HepG2 (cell line): ENCODE measurements around the gene PELI3. TPM values are rescaled to one million over a fixed set of nuclear protein-coding genes. Genes with fewer than 3 reads are reported as not detected.

Experiments
- ATF7-NPFF ChIP-seq: sonication (generic); formaldehyde crosslinking; IDR thresholded peaks from 2 replicates; pipeline ENCODE4 v1.8.1; 2023; ENCODE audit warnings: mild to moderate bottlenecking, low read depth, missing genetic modification reagents, moderate library complexity
- CEBPB ChIP-seq: IDR thresholded peaks from 2 replicates; pipeline ENCODE4 v1.6.1; 2011; ENCODE audit warnings: low read depth, low read length, improper control_type of control experiment, borderline replicate concordance
- HMG20B ChIP-seq: conservative IDR thresholded peaks from 2 replicates; pipeline ENCODE4 v1.6.1; 2016; ENCODE audit warnings: missing genetic modification reagents, missing compliant biosample characterization
- KLF11 ChIP-seq: IDR thresholded peaks from 2 replicates; pipeline ENCODE4 v1.6.1; 2016; ENCODE audit warnings: missing compliant biosample characterization
- MED8 ChIP-seq: sonication (generic); formaldehyde crosslinking; IDR thresholded peaks from 2 replicates; pipeline ENCODE4 v1.8.1; 2023; ENCODE audit warnings: mild to moderate bottlenecking, missing genetic modification reagents; ENCODE audit not compliant: insufficient replicate concordance
- NRL ChIP-seq: sonication (generic); formaldehyde crosslinking; IDR thresholded peaks from 2 replicates; pipeline ENCODE4 v1.5.0; 2020; ENCODE audit warnings: missing genetic modification reagents, mild to moderate bottlenecking, moderate library complexity, borderline replicate concordance
- PHF8 ChIP-seq: sonication (generic); formaldehyde crosslinking; IDR thresholded peaks from 2 replicates; pipeline ENCODE4 v1.5.0; 2020; ENCODE audit warnings: missing genetic modification reagents
- RCOR2 ChIP-seq: IDR thresholded peaks from 2 replicates; pipeline ENCODE4 v1.6.1; 2016; ENCODE audit warnings: missing biosample characterization, missing genetic modification reagents
- SAFB2 ChIP-seq: sonication (generic); formaldehyde crosslinking; IDR thresholded peaks from 2 replicates; pipeline ENCODE4 v1.5.1; 2020; ENCODE audit warnings: missing genetic modification reagents, low read depth, mild to moderate bottlenecking, borderline replicate concordance
- SMYD3 ChIP-seq: sonication (generic); formaldehyde crosslinking; IDR thresholded peaks from 2 replicates; pipeline ENCODE4 v1.8.1; 2023; ENCODE audit warnings: mild to moderate bottlenecking, missing genetic modification reagents
- SNAPC4 ChIP-seq: sonication (generic); formaldehyde crosslinking; IDR thresholded peaks from 2 replicates; pipeline ENCODE4 v1.4.0; 2020; ENCODE audit warnings: mild to moderate bottlenecking, missing genetic modification reagents
- TAF15 ChIP-seq: fragments of 200-400 bp; formaldehyde crosslinking; IDR thresholded peaks from one replicate; pipeline ENCODE4 v1.6.1; 2018; ENCODE audit warnings: mild to moderate bottlenecking, low read depth, low read length; ENCODE audit not compliant: poor library complexity, severe bottlenecking
- TCF7 ChIP-seq: sonication (generic); IDR thresholded peaks from 2 replicates; pipeline ENCODE4 v1.6.1; 2016; ENCODE audit warnings: antibody characterized with exemption, low read depth
- ZBTB39 ChIP-seq: sonication (generic); formaldehyde crosslinking; IDR thresholded peaks from 2 replicates; pipeline ENCODE4 v1.5.0; 2020; ENCODE audit warnings: missing genetic modification reagents
- ZFY ChIP-seq: sonication (generic); formaldehyde crosslinking; IDR thresholded peaks from 2 replicates; pipeline ENCODE4 v1.4.0; 2020; ENCODE audit warnings: missing genetic modification reagents
- ZKSCAN1 ChIP-seq: fragments of 150-350 bp; IDR thresholded peaks from 2 replicates; pipeline ENCODE4 v1.6.1; 2014; ENCODE audit warnings: low read length
- ZNF432 ChIP-seq: sonication (generic); formaldehyde crosslinking; IDR thresholded peaks from 2 replicates; pipeline ENCODE4 v1.5.0; 2020; ENCODE audit warnings: missing genetic modification reagents, mild to moderate bottlenecking, borderline replicate concordance
- ZNF775 ChIP-seq: sonication (generic); formaldehyde crosslinking; IDR thresholded peaks from 2 replicates; pipeline ENCODE4 v1.4.0; 2020; ENCODE audit warnings: missing genetic modification reagents, mild to moderate bottlenecking, moderate library complexity, borderline replicate concordance
- polyA plus RNA-seq, 8 experiments: library from polyadenylated mRNA; depleted of rRNA in 3 of 8; stranded (reverse) in 7 of 8; unstranded in 1 of 8; fragments of >200 nt; fragmentation: Illumina TruSeq in 4 of 8; extraction: Trizol in 4 of 8; gene quantifications; 2 replicates each; pipeline versions ENCODE4 v1.2.1 to v1.2.3, GENCODE V29; 2011 to 2016; ENCODE audit warnings: low read depth in 4 of 8, missing spikeins in 1 of 8, mixed read lengths in 1 of 8; ENCODE audit not compliant: insufficient read depth in 1 of 8
- total RNA-seq, 5 experiments: library from RNA; depleted of rRNA; stranded (reverse); fragments of >200 nt; fragmentation: Illumina TruSeq; extraction: Trizol; gene quantifications; 2 replicates each; pipeline ENCODE4 v1.2.3, GENCODE V29; 2016; ENCODE audit warnings: low read depth in 1 of 5
- TF ChIP-seq, protein P1 (sequence below): sonication (generic); formaldehyde crosslinking; IDR thresholded peaks from 2 replicates; pipeline ENCODE4 v1.4.0; 2020; ENCODE audit warnings: missing genetic modification reagents, mild to moderate bottlenecking, borderline replicate concordance
- TF ChIP-seq, protein P2 (sequence below): sonication (generic); formaldehyde crosslinking; IDR thresholded peaks from 2 replicates; pipeline ENCODE4 v1.5.1; 2020; ENCODE audit warnings: missing genetic modification reagents, mild to moderate bottlenecking, borderline replicate concordance

The PELI3 gene
- total and polyA plus RNA-seq, 2 of the 13 experiments (the other 11 are each of a cell fraction or from before 2014, with no cell fraction given): 2.0 to 4.0 TPM

GRCh38 chr11:66479394-66480116, 12.8 kb downstream of the PELI3 start (continued):
- TF ChIP-seq ZFY (CRISPR knock-in tag) (no peak), ZBTB39 (CRISPR knock-in tag) (no peak), KLF11 (no peak), TAF15 (no peak), PHF8 (CRISPR knock-in tag) (no peak), ZNF432 (CRISPR knock-in tag) (no peak), HMG20B (CRISPR knock-in tag) (no peak), ZNF775 (CRISPR knock-in tag) (no peak), ATF7-NPFF (CRISPR knock-in tag) (no peak), NRL (CRISPR knock-in tag) (no peak), CEBPB (no peak), RCOR2 (CRISPR knock-in tag) (no peak), SMYD3 (CRISPR knock-in tag) (no peak), TCF7 (no peak), ZKSCAN1 (no peak), SNAPC4 (CRISPR knock-in tag) (0 out of 2 replicates have a peak, but pooled peaks have one; percentile 22), MED8 (CRISPR knock-in tag) (peak; percentile 2), SAFB2 (no peak)
- TF ChIP-seq, protein P1, sequence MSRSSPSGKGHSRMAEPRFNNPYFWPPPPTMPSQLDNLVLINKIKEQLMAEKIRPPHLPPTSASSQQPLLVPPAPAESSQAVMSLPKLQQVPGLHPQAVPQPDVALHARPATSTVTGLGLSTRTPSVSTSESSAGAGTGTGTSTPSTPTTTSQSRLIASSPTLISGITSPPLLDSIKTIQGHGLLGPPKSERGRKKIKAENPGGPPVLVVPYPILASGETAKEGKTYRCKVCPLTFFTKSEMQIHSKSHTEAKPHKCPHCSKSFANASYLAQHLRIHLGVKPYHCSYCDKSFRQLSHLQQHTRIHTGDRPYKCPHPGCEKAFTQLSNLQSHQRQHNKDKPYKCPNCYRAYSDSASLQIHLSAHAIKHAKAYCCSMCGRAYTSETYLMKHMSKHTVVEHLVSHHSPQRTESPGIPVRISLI (CRISPR knock-in tag): no peak
- TF ChIP-seq, protein P2, sequence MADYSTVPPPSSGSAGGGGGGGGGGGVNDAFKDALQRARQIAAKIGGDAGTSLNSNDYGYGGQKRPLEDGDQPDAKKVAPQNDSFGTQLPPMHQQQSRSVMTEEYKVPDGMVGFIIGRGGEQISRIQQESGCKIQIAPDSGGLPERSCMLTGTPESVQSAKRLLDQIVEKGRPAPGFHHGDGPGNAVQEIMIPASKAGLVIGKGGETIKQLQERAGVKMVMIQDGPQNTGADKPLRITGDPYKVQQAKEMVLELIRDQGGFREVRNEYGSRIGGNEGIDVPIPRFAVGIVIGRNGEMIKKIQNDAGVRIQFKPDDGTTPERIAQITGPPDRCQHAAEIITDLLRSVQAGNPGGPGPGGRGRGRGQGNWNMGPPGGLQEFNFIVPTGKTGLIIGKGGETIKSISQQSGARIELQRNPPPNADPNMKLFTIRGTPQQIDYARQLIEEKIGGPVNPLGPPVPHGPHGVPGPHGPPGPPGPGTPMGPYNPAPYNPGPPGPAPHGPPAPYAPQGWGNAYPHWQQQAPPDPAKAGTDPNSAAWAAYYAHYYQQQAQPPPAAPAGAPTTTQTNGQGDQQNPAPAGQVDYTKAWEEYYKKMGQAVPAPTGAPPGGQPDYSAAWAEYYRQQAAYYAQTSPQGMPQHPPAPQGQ: no peak
